NB4 (cell line): ENCODE data around the gene SMIM35.

Source experiments
- TF ChIP-seq, protein P1 (sequence below): IDR thresholded peaks from one replicate; pipeline ENCODE4 v1.5.1; 2012; ENCODE audit warnings: low read depth, low read length
- TF ChIP-seq, protein P2 (sequence below): IDR thresholded peaks from 2 replicates; pipeline ENCODE4 v1.6.1; 2011; ENCODE audit warnings: low read depth, low read length

DNA sequence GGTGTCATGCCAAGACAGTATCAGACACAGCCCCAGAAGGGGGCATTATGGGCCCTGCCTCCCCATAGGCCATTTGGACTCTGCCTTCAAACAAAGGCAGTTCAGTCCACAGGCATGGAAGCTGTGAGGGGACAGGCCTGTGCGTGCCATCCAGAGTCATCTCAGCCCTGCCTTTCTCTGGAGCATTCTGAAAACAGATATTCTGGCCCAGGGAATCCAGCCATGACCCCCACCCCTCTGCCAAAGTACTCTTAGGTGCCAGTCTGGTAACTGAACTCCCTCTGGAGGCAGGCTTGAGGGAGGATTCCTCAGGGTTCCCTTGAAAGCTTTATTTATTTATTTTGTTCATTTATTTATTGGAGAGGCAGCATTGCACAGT is 85.9 kb downstream of the SMIM35 start:
- TF ChIP-seq, protein P1, sequence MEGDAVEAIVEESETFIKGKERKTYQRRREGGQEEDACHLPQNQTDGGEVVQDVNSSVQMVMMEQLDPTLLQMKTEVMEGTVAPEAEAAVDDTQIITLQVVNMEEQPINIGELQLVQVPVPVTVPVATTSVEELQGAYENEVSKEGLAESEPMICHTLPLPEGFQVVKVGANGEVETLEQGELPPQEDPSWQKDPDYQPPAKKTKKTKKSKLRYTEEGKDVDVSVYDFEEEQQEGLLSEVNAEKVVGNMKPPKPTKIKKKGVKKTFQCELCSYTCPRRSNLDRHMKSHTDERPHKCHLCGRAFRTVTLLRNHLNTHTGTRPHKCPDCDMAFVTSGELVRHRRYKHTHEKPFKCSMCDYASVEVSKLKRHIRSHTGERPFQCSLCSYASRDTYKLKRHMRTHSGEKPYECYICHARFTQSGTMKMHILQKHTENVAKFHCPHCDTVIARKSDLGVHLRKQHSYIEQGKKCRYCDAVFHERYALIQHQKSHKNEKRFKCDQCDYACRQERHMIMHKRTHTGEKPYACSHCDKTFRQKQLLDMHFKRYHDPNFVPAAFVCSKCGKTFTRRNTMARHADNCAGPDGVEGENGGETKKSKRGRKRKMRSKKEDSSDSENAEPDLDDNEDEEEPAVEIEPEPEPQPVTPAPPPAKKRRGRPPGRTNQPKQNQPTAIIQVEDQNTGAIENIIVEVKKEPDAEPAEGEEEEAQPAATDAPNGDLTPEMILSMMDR, result no peak
- TF ChIP-seq, protein P2, sequence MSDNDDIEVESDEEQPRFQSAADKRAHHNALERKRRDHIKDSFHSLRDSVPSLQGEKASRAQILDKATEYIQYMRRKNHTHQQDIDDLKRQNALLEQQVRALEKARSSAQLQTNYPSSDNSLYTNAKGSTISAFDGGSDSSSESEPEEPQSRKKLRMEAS, result no peak
